Measurements from ENCODE around the gene ZBTB12.
"Not testable (repeated sequence)": the region's sequence is repeated elsewhere in the genome, so short reads cannot be mapped to it uniquely, and the experiment has no call there.

Gene ZBTB12

DNA sequence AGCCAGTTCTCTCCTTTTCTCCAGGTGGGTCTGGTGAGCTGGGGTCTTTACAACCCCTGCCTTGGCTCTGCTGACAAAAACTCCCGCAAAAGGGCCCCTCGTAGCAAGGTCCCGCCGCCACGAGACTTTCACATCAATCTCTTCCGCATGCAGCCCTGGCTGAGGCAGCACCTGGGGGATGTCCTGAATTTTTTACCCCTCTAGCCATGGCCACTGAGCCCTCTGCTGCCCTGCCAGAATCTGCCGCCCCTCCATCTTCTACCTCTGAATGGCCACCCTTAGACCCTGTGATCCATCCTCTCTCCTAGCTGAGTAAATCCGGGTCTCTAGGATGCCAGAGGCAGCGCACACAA, 43.2 kb upstream of the ZBTB12 start:
- Histone ChIP-seq H3K27ac (ENCODE audit: low read depth in 2 of 2, low read length in 2 of 2) (peak overlapping the region; percentile 83 to 84), H3K36me3 (ENCODE audit: control insufficient read depth in 2 of 2, insufficient read depth in 2 of 2, low read length in 2 of 2) (no peaks in the 10 kb centered on the region), H3K9ac (ENCODE audit: low read depth in 1 of 2, low read length in 2 of 2) (peak overlapping the region; percentile 19 to 72), H3K4me1 (ENCODE audit: control insufficient read depth in 2 of 2, insufficient read depth in 2 of 2, low read length in 2 of 2) (peaks cover 12 to 17% of the 10 kb centered on the region in 2 donors), H3K9me3 (ENCODE audit: control insufficient read depth in 2 of 2, low read length in 2 of 2) (no peaks in the 10 kb centered on the region), H3K4me3 (ENCODE audit: low read length in 2 of 2) (peak overlapping the region; percentile 41 to 53), H3K27me3 (ENCODE audit: control insufficient read depth in 2 of 2, insufficient read depth in 2 of 2, low read length in 2 of 2) (no peaks in the 10 kb centered on the region)

DNA sequence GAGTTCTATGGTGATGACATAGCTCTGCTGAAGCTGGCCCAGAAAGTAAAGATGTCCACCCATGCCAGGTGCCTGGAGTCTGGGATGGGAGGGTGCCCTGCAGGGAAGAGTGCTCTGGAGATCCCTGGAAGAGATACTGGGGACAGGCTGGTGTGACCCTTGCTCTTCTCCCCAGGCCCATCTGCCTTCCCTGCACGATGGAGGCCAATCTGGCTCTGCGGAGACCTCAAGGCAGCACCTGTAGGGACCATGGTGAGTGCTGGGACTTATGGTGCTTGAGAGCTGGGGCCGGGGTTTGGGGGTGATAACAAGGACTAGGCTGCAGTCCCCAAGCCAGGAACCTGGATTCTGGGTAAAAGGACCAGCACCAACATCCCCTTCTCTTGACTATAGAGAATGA, 41.9 kb upstream of the ZBTB12 start:
- Histone ChIP-seq H3K27ac (ENCODE audit: low read depth in 2 of 2, low read length in 2 of 2) (no peak overlapping the region), H3K27me3 (ENCODE audit: control insufficient read depth in 2 of 2, insufficient read depth in 2 of 2, low read length in 2 of 2) (no peaks in the 10 kb centered on the region), H3K4me3 (ENCODE audit: low read length in 2 of 2) (no peak overlapping the region), H3K4me1 (ENCODE audit: control insufficient read depth in 2 of 2, insufficient read depth in 2 of 2, low read length in 2 of 2) (peaks cover 12 to 17% of the 10 kb centered on the region in 2 donors), H3K9me3 (ENCODE audit: control insufficient read depth in 2 of 2, low read length in 2 of 2) (no peaks in the 10 kb centered on the region), H3K36me3 (ENCODE audit: control insufficient read depth in 2 of 2, insufficient read depth in 2 of 2, low read length in 2 of 2) (no peaks in the 10 kb centered on the region), H3K9ac (ENCODE audit: low read depth in 1 of 2, low read length in 2 of 2) (no peak overlapping the region)

DNA sequence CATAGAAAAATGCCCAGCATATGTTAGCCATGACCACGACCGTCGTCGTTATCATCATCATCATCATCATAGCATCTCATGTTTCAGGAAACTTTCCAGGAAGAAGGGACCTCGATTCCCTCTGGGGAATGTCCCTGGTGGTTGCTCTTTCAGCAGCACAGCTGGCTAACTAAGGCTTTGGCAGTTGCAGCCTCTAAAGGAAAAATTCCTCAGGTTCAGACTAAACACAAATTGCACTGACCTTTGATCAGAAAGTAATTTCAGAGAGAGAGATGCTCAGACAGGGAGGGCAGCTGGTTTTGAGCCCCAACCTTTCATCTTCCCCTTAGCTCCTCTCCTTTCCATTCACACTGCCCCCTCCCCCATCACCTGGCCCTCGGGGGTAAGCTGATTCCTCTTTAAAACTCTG, 38.4 kb upstream of the ZBTB12 start:
- Histone ChIP-seq H3K27me3 (ENCODE audit: control insufficient read depth in 2 of 2, insufficient read depth in 2 of 2, low read length in 2 of 2) (no peaks in the 10 kb centered on the region), H3K4me3 (ENCODE audit: low read length in 2 of 2) (no peak overlapping the region), H3K36me3 (ENCODE audit: control insufficient read depth in 2 of 2, insufficient read depth in 2 of 2, low read length in 2 of 2) (no peaks in the 10 kb centered on the region), H3K9me3 (ENCODE audit: control insufficient read depth in 2 of 2, low read length in 2 of 2) (no peaks in the 10 kb centered on the region), H3K4me1 (ENCODE audit: control insufficient read depth in 2 of 2, insufficient read depth in 2 of 2, low read length in 2 of 2) (peaks cover 4 to 6% of the 10 kb centered on the region in 2 donors), H3K27ac (ENCODE audit: low read depth in 2 of 2, low read length in 2 of 2) (no peak overlapping the region), H3K9ac (ENCODE audit: low read depth in 1 of 2, low read length in 2 of 2) (no peak overlapping the region)

DNA sequence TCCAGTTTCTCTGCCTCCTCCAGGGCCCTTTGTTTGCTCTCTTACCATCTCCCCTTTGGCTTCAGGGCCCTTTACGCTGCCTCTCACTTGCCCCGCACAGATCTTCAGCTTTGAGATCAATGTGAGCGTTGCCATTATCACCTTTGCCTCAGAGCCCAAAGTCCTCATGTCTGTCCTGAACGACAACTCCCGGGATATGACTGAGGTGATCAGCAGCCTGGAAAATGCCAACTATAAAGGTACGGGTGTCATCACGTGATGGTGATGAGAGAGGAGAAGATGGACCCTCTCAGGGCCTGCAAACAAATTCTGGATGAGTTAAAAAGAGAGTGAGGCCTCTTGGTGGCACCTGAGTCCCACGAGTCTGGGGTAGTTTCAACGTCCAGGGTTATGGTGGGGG, 33.9 kb upstream of the ZBTB12 start:
- no peaks in the 10 kb centered on the region for H3K4me1 ChIP-seq (ENCODE audit: control insufficient read depth in 2 of 2, insufficient read depth in 2 of 2, low read length in 2 of 2)
- no peaks in the 10 kb centered on the region for H3K27me3 ChIP-seq (ENCODE audit: control insufficient read depth in 2 of 2, insufficient read depth in 2 of 2, low read length in 2 of 2)
- no peak overlapping the region for H3K4me3 ChIP-seq (ENCODE audit: low read length in 2 of 2)
- H3K9ac ChIP-seq (ENCODE audit: low read depth in 1 of 2, low read length in 2 of 2): no peak overlapping the region
- H3K9me3 ChIP-seq (ENCODE audit: control insufficient read depth in 2 of 2, low read length in 2 of 2): no peaks in the 10 kb centered on the region
- H3K27ac ChIP-seq (ENCODE audit: low read depth in 2 of 2, low read length in 2 of 2): no peak overlapping the region
- no peaks in the 10 kb centered on the region for H3K36me3 ChIP-seq (ENCODE audit: control insufficient read depth in 2 of 2, insufficient read depth in 2 of 2, low read length in 2 of 2)

DNA sequence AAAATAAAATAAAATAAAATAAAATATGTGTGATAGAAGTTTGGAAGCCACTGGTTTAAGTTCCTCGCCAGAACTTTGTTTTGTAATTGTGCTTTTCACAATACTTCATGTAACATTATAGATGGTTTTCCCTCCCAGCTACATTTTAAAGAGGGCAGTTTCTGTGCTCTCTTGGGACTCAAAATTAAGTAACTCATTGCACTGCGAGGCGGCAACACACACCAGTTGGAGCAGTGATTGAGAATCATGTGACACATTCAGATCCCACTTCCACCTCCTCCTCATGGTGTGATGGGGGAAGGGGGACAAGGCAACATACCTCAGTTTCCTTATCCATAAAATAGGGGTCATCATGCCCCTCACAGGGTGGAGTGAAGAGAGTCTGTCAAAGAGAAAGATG, 33.1 kb upstream of the ZBTB12 start:
- H3K9me3 ChIP-seq (ENCODE audit: control insufficient read depth in 2 of 2, low read length in 2 of 2): no peaks in the 10 kb centered on the region
- no peak overlapping the region for H3K27ac ChIP-seq (ENCODE audit: low read depth in 2 of 2, low read length in 2 of 2)
- H3K9ac ChIP-seq (ENCODE audit: low read depth in 1 of 2, low read length in 2 of 2): no peak overlapping the region
- no peaks in the 10 kb centered on the region for H3K4me1 ChIP-seq (ENCODE audit: control insufficient read depth in 2 of 2, insufficient read depth in 2 of 2, low read length in 2 of 2)
- no peak overlapping the region for H3K4me3 ChIP-seq (ENCODE audit: low read length in 2 of 2)
- H3K36me3 ChIP-seq (ENCODE audit: control insufficient read depth in 2 of 2, insufficient read depth in 2 of 2, low read length in 2 of 2): no peaks in the 10 kb centered on the region
- H3K27me3 ChIP-seq (ENCODE audit: control insufficient read depth in 2 of 2, insufficient read depth in 2 of 2, low read length in 2 of 2): no peaks in the 10 kb centered on the region

DNA sequence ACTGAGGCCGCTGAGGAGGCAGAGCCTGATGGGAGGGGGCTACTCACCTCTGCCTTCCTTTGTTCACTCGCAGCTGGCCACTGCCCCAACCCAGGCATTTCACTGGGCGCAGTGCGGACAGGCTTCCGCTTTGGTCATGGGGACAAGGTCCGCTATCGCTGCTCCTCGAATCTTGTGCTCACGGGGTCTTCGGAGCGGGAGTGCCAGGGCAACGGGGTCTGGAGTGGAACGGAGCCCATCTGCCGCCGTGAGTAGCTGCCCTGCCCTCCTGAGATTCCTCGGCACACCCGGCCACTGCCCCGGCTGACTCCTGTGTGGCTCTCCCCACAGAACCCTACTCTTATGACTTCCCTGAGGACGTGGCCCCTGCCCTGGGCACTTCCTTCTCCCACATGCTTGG, 31.7 kb upstream of the ZBTB12 start:
- no peaks in the 10 kb centered on the region for H3K4me1 ChIP-seq (ENCODE audit: control insufficient read depth in 2 of 2, insufficient read depth in 2 of 2, low read length in 2 of 2)
- no peaks in the 10 kb centered on the region for H3K9me3 ChIP-seq (ENCODE audit: control insufficient read depth in 2 of 2, low read length in 2 of 2)
- no peak overlapping the region for H3K9ac ChIP-seq (ENCODE audit: low read depth in 1 of 2, low read length in 2 of 2)
- H3K36me3 ChIP-seq (ENCODE audit: control insufficient read depth in 2 of 2, insufficient read depth in 2 of 2, low read length in 2 of 2): no peaks in the 10 kb centered on the region
- H3K27me3 ChIP-seq (ENCODE audit: control insufficient read depth in 2 of 2, insufficient read depth in 2 of 2, low read length in 2 of 2): no peaks in the 10 kb centered on the region
- H3K4me3 ChIP-seq (ENCODE audit: low read length in 2 of 2): no peak overlapping the region
- H3K27ac ChIP-seq (ENCODE audit: low read depth in 2 of 2, low read length in 2 of 2): no peak overlapping the region

DNA sequence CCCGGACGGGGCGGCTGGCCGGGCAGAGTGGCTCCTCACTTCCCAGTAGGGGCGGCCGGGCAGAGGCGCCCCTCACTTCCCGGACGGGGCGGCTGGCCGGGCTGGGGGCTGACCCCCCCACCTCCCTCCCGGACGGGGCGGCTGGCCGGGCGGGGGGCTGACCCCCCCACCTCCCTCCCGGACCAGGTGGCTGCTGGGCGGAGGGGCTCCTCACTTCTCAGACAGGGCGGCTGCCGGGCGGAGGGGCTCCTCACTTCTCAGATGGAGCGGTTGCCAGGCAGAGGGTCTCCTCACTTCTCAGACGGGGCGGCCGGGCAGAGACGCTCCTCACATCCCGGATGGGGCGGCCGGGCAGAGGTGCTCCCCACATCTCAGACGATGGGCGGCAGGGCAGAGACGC, 30.3 kb upstream of the ZBTB12 start:
- not testable (repeated sequence) for H3K9me3 ChIP-seq (ENCODE audit: control insufficient read depth in 2 of 2, low read length in 2 of 2); H3K4me1 ChIP-seq (ENCODE audit: control insufficient read depth in 2 of 2, insufficient read depth in 2 of 2, low read length in 2 of 2); H3K27ac ChIP-seq (ENCODE audit: low read depth in 2 of 2, low read length in 2 of 2)

DNA sequence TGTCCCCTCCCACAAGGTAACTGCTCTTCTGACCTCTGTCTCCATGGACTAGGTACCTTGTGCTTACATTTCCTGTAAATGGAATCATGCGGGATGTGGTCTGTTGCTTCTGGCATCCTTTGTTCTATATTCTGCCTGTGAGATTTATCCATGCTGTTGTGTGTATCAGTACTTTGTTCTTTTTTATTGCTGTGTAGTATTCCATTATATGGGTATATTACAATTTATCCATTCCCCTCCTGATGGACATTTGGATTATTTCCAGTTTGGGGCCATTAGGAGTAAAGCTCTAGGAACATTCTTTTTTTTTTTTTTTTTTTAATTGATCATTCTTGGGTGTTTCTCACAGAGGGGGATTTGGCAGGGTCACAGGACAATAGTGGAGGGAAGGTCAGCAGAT, 29.1 kb upstream of the ZBTB12 start:
- H3K9ac ChIP-seq (ENCODE audit: low read depth in 1 of 2, low read length in 2 of 2): no peak overlapping the region
- no peaks in the 10 kb centered on the region for H3K27me3 ChIP-seq (ENCODE audit: control insufficient read depth in 2 of 2, insufficient read depth in 2 of 2, low read length in 2 of 2)
- H3K36me3 ChIP-seq (ENCODE audit: control insufficient read depth in 2 of 2, insufficient read depth in 2 of 2, low read length in 2 of 2): no peaks in the 10 kb centered on the region
- H3K4me3 ChIP-seq (ENCODE audit: low read length in 2 of 2): no peak overlapping the region
- no peaks in the 10 kb centered on the region for H3K4me1 ChIP-seq (ENCODE audit: control insufficient read depth in 2 of 2, insufficient read depth in 2 of 2, low read length in 2 of 2)
- no peaks in the 10 kb centered on the region for H3K9me3 ChIP-seq (ENCODE audit: control insufficient read depth in 2 of 2, low read length in 2 of 2)
- no peak overlapping the region for H3K27ac ChIP-seq (ENCODE audit: low read depth in 2 of 2, low read length in 2 of 2)

More for the DNA sequence above, 30.3 kb upstream of the ZBTB12 start:
- not testable (repeated sequence) for H3K4me3 ChIP-seq (ENCODE audit: low read length in 2 of 2); H3K27me3 ChIP-seq (ENCODE audit: control insufficient read depth in 2 of 2, insufficient read depth in 2 of 2, low read length in 2 of 2); H3K36me3 ChIP-seq (ENCODE audit: control insufficient read depth in 2 of 2, insufficient read depth in 2 of 2, low read length in 2 of 2); H3K9ac ChIP-seq (ENCODE audit: low read depth in 1 of 2, low read length in 2 of 2)

DNA sequence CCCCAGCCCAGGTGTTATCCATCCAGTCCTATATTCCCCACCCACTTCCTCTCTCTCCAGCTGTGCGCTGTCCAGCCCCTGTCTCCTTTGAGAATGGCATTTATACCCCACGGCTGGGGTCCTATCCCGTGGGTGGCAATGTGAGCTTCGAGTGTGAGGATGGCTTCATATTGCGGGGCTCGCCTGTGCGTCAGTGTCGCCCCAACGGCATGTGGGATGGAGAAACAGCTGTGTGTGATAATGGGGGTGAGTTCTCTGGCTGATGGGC, 26.7 kb upstream of the ZBTB12 start:
- Histone ChIP-seq H3K27me3 (ENCODE audit: control insufficient read depth in 2 of 2, insufficient read depth in 2 of 2, low read length in 2 of 2) (no peaks in the 10 kb centered on the region), H3K4me3 (ENCODE audit: low read length in 2 of 2) (peak overlapping the region in 1 of 2 donors; percentile 63), H3K9ac (ENCODE audit: low read depth in 1 of 2, low read length in 2 of 2) (no peak overlapping the region), H3K9me3 (ENCODE audit: control insufficient read depth in 2 of 2, low read length in 2 of 2) (no peaks in the 10 kb centered on the region), H3K4me1 (ENCODE audit: control insufficient read depth in 2 of 2, insufficient read depth in 2 of 2, low read length in 2 of 2) (no peaks in the 10 kb centered on the region), H3K36me3 (ENCODE audit: control insufficient read depth in 2 of 2, insufficient read depth in 2 of 2, low read length in 2 of 2) (no peaks in the 10 kb centered on the region), H3K27ac (ENCODE audit: low read depth in 2 of 2, low read length in 2 of 2) (no peak overlapping the region)

DNA sequence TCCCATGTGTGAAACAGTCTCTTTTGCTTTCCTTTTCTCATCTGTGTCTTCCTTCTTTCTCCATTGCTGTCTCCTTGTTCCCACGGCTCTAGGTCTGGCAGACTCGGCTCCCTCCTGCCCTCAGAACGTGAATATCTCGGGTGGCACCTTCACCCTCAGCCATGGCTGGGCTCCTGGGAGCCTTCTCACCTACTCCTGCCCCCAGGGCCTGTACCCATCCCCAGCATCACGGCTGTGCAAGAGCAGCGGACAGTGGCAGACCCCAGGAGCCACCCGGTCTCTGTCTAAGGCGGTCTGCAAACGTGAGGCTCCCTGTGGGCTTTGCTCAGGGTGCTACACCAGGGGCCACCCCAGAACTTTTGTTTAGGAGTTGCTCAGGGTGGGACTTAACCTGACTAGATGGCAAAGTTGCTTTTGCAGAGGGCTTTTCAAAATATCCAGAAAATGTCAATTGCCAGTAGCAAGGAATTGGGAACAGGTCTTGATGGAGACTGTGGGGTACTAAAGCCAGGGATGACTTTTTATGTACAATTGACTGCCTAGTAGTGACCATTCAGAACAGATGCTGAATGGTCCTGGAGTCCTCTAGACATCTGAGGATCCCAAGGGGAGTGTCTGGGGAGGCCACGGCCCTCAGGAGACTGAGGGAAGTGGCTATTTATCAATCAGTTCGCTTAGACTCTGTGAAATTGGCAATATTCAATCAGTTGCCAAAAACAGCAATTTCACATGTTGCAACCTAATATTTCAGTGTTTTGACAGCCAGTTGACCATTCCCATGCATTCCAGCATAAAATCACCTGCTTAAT, 26.2 kb upstream of the ZBTB12 start:
- H3K4me1 ChIP-seq (ENCODE audit: control insufficient read depth in 2 of 2, insufficient read depth in 2 of 2, low read length in 2 of 2): no peaks in the 10 kb centered on the region
- no peaks in the 10 kb centered on the region for H3K27me3 ChIP-seq (ENCODE audit: control insufficient read depth in 2 of 2, insufficient read depth in 2 of 2, low read length in 2 of 2)
- H3K36me3 ChIP-seq (ENCODE audit: control insufficient read depth in 2 of 2, insufficient read depth in 2 of 2, low read length in 2 of 2): no peaks in the 10 kb centered on the region
- peak overlapping the region; percentile 45 to 53 for H3K9ac ChIP-seq (ENCODE audit: low read depth in 1 of 2, low read length in 2 of 2)
- peak overlapping the region; percentile 46 to 63 for H3K4me3 ChIP-seq (ENCODE audit: low read length in 2 of 2)
- H3K9me3 ChIP-seq (ENCODE audit: control insufficient read depth in 2 of 2, low read length in 2 of 2): no peaks in the 10 kb centered on the region
- H3K27ac ChIP-seq (ENCODE audit: low read depth in 2 of 2, low read length in 2 of 2): peak overlapping the region; percentile 13 to 17

Data from mucosa of rectum (tissue), 2 donors.